Neural progenitor cell (in vitro differentiated cells): ENCODE results near the gene OOSP4A. TPM values are rescaled to one million over a fixed set of nuclear protein-coding genes. Genes with fewer than 3 reads are reported as not detected.

ENCODE experiments used
- DNase-seq: peaks from one replicate; pipeline ENCODE4 v3.0.0-alpha.2; 2016; ENCODE audit warnings: low spot score
- H2AFZ ChIP-seq: fragments of 200-600 bp; sonication (generic); replicated peaks from 2 replicates; pipeline ENCODE4 v1.6.1; 2016; ENCODE audit warnings: antibody characterized with exemption
- H3F3A ChIP-seq: fragments of 200-600 bp; sonication (generic); 2 replicates; pipeline ENCODE4 v1.6.1; 2016; ENCODE audit warnings: antibody characterized with exemption, low read depth
- H3K27ac ChIP-seq: fragments of 200-600 bp; sonication (generic); 2 replicates; pipeline ENCODE4 v1.5.1; 2016; ENCODE audit warnings: mild to moderate bottlenecking
- H3K27me3 ChIP-seq: fragments of 200-600 bp; sonication (generic); 2 replicates; pipeline ENCODE4 v1.6.1; 2016; ENCODE audit warnings: mild to moderate bottlenecking, moderate library complexity
- H3K36me3 ChIP-seq: fragments of 200-600 bp; sonication (generic); 2 replicates; pipeline ENCODE4 v1.5.1; 2016
- H3K4me1 ChIP-seq: fragments of 200-600 bp; sonication (generic); 2 replicates; pipeline ENCODE4 v1.6.1; 2016; ENCODE audit warnings: mixed run types
- H3K4me2 ChIP-seq: fragments of 200-600 bp; sonication (generic); 2 replicates; pipeline ENCODE4 v1.6.1; 2016
- H3K4me3 ChIP-seq: fragments of 200-600 bp; sonication (generic); 2 replicates; pipeline ENCODE4 v1.5.1; 2016
- H3K79me2 ChIP-seq: fragments of 200-600 bp; sonication (generic); 2 replicates; pipeline ENCODE4 v1.6.1; 2016; ENCODE audit warnings: low read depth
- H3K9ac ChIP-seq: fragments of 200-600 bp; sonication (generic); 2 replicates; pipeline ENCODE4 v1.6.1; 2016
- H3K9me3 ChIP-seq: fragments of 200-600 bp; sonication (generic); 2 replicates; pipeline ENCODE4 v1.5.1; 2016; ENCODE audit warnings: low read depth
- H4K20me1 ChIP-seq: fragments of 200-600 bp; sonication (generic); 2 replicates; pipeline ENCODE4 v1.6.1; 2016; ENCODE audit warnings: low read depth
- H3K27ac Mint-ChIP-seq: 3 replicates; pipeline ENCODE4 v1.8.0; 2021; ENCODE audit warnings: mixed read lengths
- H3K27me3 Mint-ChIP-seq: 2 replicates; pipeline ENCODE4 v1.8.0; 2022; ENCODE audit warnings: low read depth, mild to moderate bottlenecking, inconsistent platforms, moderate library complexity, mixed read lengths; ENCODE audit not compliant: insufficient read depth
- H3K36me3 Mint-ChIP-seq: 3 replicates; pipeline ENCODE4 v1.8.0; 2021; ENCODE audit warnings: mixed read lengths
- H3K4me1 Mint-ChIP-seq: 3 replicates; pipeline ENCODE4 v1.8.0; 2021; ENCODE audit warnings: mixed read lengths
- H3K4me3 Mint-ChIP-seq: 3 replicates; pipeline ENCODE4 v1.8.0; 2021; ENCODE audit warnings: mild to moderate bottlenecking, moderate library complexity, mixed read lengths
- H3K9me3 Mint-ChIP-seq: 3 replicates; pipeline ENCODE4 v1.8.0; 2020; ENCODE audit warnings: mixed read lengths
- EZH2 ChIP-seq: fragments of 200-600 bp; sonication (generic); IDR thresholded peaks from 2 replicates; pipeline ENCODE4 v1.6.1; 2017; ENCODE audit warnings: antibody characterized with exemption, mild to moderate bottlenecking, moderate library complexity
- EZH2phosphoT487 ChIP-seq: fragments of 200-600 bp; sonication (generic); IDR thresholded peaks from 2 replicates; pipeline ENCODE4 v1.6.1; 2017; ENCODE audit warnings: antibody characterized with exemption
- total RNA-seq: library from RNA; depleted of rRNA; stranded (reverse); fragments of >200 nt; gene quantifications from 2 replicates; pipeline ENCODE4 v1.2.3, GENCODE V29; 2015; ENCODE audit warnings: low replicate concordance
- TF ChIP-seq, protein P1 (sequence below): fragments of 200-600 bp; sonication (generic); IDR thresholded peaks from 2 replicates; pipeline ENCODE4 v1.5.1; 2017; ENCODE audit warnings: antibody characterized with exemption, mild to moderate bottlenecking

The OOSP4A gene
- total RNA-seq, result not detected in 2 replicates

DNA sequence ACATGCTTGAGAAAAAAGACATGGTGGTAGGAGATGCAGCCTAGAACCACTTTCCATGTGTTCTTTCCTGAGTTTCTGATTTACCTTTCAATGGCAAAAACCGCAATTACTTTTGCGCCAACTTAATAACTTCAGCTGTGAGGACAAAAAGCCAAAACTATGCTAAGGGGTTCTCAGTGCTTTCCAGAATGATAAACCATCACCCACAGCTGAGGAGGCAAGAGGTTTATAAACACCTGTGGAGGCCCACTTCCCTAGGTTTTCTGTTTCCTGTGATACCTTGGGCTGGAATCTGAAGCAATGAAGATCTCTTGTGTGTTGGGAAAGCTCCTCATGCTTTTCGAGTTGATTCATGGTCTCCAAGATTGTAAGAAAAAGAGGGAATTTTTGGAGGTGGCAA, at the start of gene OOSP4A:
OOSP4A (plus strand) TSS at position 301 of the 400 bp plus-strand sequence; CDS start at position 301, 0 bp downstream.
- Histone ChIP-seq H3K36me3 (no peaks in the 10 kb centered on the region), H3K9ac (no peak within 1 kb of the TSS), H3K27ac (no peak within 1 kb of the TSS), H3K4me2 (no peak within 1 kb of the TSS), H3K4me3 (no peak within 1 kb of the TSS), H3K4me1 (no peaks in the 10 kb centered on the region), H2AFZ (no peak within 1 kb of the TSS), H3K79me2 (no peaks in the 10 kb centered on the region), H3F3A (no peaks in the 10 kb centered on the region), H4K20me1 (no peaks in the 10 kb centered on the region), H3K27me3 (no peaks in the 10 kb centered on the region), H3K9me3 (no peaks in the 10 kb centered on the region)
- no peak within 1 kb of the TSS for H3K4me3 Mint-ChIP-seq
- no peak for DNase-seq
- no peak within 1 kb of the TSS for H3K27ac Mint-ChIP-seq
- TF ChIP-seq EZH2phosphoT487 (no peak), EZH2 (no peak)
- TF ChIP-seq, protein P1, sequence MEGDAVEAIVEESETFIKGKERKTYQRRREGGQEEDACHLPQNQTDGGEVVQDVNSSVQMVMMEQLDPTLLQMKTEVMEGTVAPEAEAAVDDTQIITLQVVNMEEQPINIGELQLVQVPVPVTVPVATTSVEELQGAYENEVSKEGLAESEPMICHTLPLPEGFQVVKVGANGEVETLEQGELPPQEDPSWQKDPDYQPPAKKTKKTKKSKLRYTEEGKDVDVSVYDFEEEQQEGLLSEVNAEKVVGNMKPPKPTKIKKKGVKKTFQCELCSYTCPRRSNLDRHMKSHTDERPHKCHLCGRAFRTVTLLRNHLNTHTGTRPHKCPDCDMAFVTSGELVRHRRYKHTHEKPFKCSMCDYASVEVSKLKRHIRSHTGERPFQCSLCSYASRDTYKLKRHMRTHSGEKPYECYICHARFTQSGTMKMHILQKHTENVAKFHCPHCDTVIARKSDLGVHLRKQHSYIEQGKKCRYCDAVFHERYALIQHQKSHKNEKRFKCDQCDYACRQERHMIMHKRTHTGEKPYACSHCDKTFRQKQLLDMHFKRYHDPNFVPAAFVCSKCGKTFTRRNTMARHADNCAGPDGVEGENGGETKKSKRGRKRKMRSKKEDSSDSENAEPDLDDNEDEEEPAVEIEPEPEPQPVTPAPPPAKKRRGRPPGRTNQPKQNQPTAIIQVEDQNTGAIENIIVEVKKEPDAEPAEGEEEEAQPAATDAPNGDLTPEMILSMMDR, result no peak
- no peaks in the 10 kb centered on the region for H3K36me3 Mint-ChIP-seq
- no peaks in the 10 kb centered on the region for H3K4me1 Mint-ChIP-seq
- no peaks in the 10 kb centered on the region for H3K9me3 Mint-ChIP-seq
- peaks cover 3% of the 10 kb centered on the region for H3K27me3 Mint-ChIP-seq

- Histone ChIP-seq H3K9me3 (no peaks in the 10 kb centered on the region), H3F3A (no peaks in the 10 kb centered on the region), H3K79me2 (no peaks in the 10 kb centered on the region), H3K4me1 (no peaks in the 10 kb centered on the region), H3K27ac (no peak overlapping the region), H3K4me2 (no peak overlapping the region), H3K4me3 (no peak overlapping the region), H2AFZ (no peak overlapping the region), H3K36me3 (no peaks in the 10 kb centered on the region), H4K20me1 (no peaks in the 10 kb centered on the region), H3K27me3 (no peaks in the 10 kb centered on the region), H3K9ac (no peak overlapping the region)
- no peak for DNase-seq
- Mint-ChIP-seq H3K27ac (no peak overlapping the region), H3K4me3 (no peak overlapping the region), H3K9me3 (peaks cover 23% of the 10 kb centered on the region), H3K27me3 (peaks cover 2% of the 10 kb centered on the region), H3K4me1 (no peaks in the 10 kb centered on the region), H3K36me3 (no peaks in the 10 kb centered on the region)
- TF ChIP-seq EZH2 (no peak), EZH2phosphoT487 (no peak)
- TF ChIP-seq, protein P1, result no peak
Observed at GRCh38 chr11:59918480-59918879, 45.4 kb upstream of the OOSP4A start.

- Mint-ChIP-seq H3K27me3 (peaks cover 2% of the 10 kb centered on the region), H3K4me1 (no peaks in the 10 kb centered on the region), H3K36me3 (no peaks in the 10 kb centered on the region), H3K4me3 (no peak overlapping the region), H3K27ac (no peak overlapping the region), H3K9me3 (peaks cover 24% of the 10 kb centered on the region)
- Histone ChIP-seq H3F3A (no peaks in the 10 kb centered on the region), H3K9me3 (no peaks in the 10 kb centered on the region), H2AFZ (no peak overlapping the region), H4K20me1 (no peaks in the 10 kb centered on the region), H3K27me3 (no peaks in the 10 kb centered on the region), H3K27ac (no peak overlapping the region), H3K36me3 (no peaks in the 10 kb centered on the region), H3K4me2 (no peak overlapping the region), H3K4me3 (no peak overlapping the region), H3K79me2 (no peaks in the 10 kb centered on the region), H3K9ac (no peak overlapping the region), H3K4me1 (no peaks in the 10 kb centered on the region)
- TF ChIP-seq, protein P1, result peak; percentile 62
- TF ChIP-seq EZH2phosphoT487, result no peak
- no peak for TF ChIP-seq EZH2
- DNase-seq, result peak; percentile 33
Observed at GRCh38 chr11:59918987-59919589, 44.7 kb upstream of the OOSP4A start.
